ENCODE results near the gene SYNGR2.
A peak's percentile ranks its signal among the peaks of the same experiment; 100 is the strongest.
"Not testable (repeated sequence)": the region's sequence is repeated elsewhere in the genome, so short reads cannot be mapped to it uniquely, and the experiment has no call there.

Gene SYNGR2

GRCh38 chr17:78130437-78131101 is 37.8 kb upstream of the SYNGR2 start, which contains the start of gene TMC8:
TSS of gene TMC8 (plus strand) at chr17:78130771. CDS start at chr17:78131589, 818 bp downstream.
- DNase-seq = no peak

- no peak for DNase-seq
Measured at GRCh38 chr17:78131172-78132083, 37.0 kb upstream of the SYNGR2 start.

- DNase-seq = no peak
Measured at GRCh38 chr17:78132084-78132676, 36.2 kb upstream of the SYNGR2 start.

GRCh38 chr17:78132767-78133178 is 35.6 kb upstream of the SYNGR2 start:
- no peak for DNase-seq

GRCh38 chr17:78133179-78133951 is 35.0 kb upstream of the SYNGR2 start:
- no peak for DNase-seq

- no peak for DNase-seq
Measured at GRCh38 chr17:78133971-78134898, 34.1 kb upstream of the SYNGR2 start.

GRCh38 chr17:78134899-78135385 is 33.4 kb upstream of the SYNGR2 start:
- DNase-seq = no peak

GRCh38 chr17:78135858-78136500 is 32.4 kb upstream of the SYNGR2 start:
- DNase-seq = no peak

GRCh38 chr17:78137392-78138203 is 30.8 kb upstream of the SYNGR2 start:
- DNase-seq = no peak

- DNase-seq = no peak
Measured at GRCh38 chr17:78138204-78139060, 29.9 kb upstream of the SYNGR2 start.

GRCh38 chr17:78139861-78140168 is 28.6 kb upstream of the SYNGR2 start:
- not testable (repeated sequence) for DNase-seq

- peak; percentile 61 for DNase-seq
Measured at GRCh38 chr17:78140169-78141051, 28.0 kb upstream of the SYNGR2 start.

GRCh38 chr17:78141437-78142118 is 26.8 kb upstream of the SYNGR2 start:
- DNase-seq = no peak

- no peak for DNase-seq
Measured at GRCh38 chr17:78142119-78142861, 26.1 kb upstream of the SYNGR2 start.

GRCh38 chr17:78143214-78144146 is 24.9 kb upstream of the SYNGR2 start:
- no peak for DNase-seq
